Spinal cord (tissue), 10 donors: ENCODE measurements around the gene MAN1A2. TPM values are rescaled to one million over a fixed set of nuclear protein-coding genes. Genes with fewer than 3 reads are reported as not detected.
"Not testable (repeated sequence)": the region's sequence is repeated elsewhere in the genome, so short reads cannot be mapped to it uniquely, and the experiment has no call there.

ENCODE experiments used
- DNase-seq, 6 donors: peaks; one replicate each; pipeline versions ENCODE4 v3.0.0 to v3.0.0-alpha.2; 2013 to 2015; ENCODE audit warnings: low spot score in 6 of 6, low read depth in 4 of 6
- H3K27ac ChIP-seq: one replicate; pipeline ENCODE4 v1.5.1; 2013; ENCODE audit warnings: low read depth, low read length, control low read depth
- H3K27me3 ChIP-seq: one replicate; pipeline ENCODE4 v1.6.1; 2013; ENCODE audit warnings: low read length; ENCODE audit not compliant: control insufficient read depth, insufficient read depth
- H3K36me3 ChIP-seq: one replicate; pipeline ENCODE4 v1.6.1; 2013; ENCODE audit warnings: low read length; ENCODE audit not compliant: control insufficient read depth, insufficient read depth
- H3K4me1 ChIP-seq: one replicate; pipeline ENCODE4 v1.6.1; 2013; ENCODE audit warnings: low read length; ENCODE audit not compliant: control insufficient read depth, insufficient read depth
- H3K4me3 ChIP-seq: one replicate; pipeline ENCODE4 v1.5.1; 2013; ENCODE audit warnings: low read depth, low read length, control low read depth
- H3K9me3 ChIP-seq: one replicate; pipeline ENCODE4 v1.6.1; 2013; ENCODE audit warnings: low read length; ENCODE audit not compliant: control insufficient read depth, insufficient read depth
- WGBS: methylation state at CpG from one replicate; pipeline ENCODE4 v1.1.5; 2013; ENCODE audit warnings: missing lambda C conversion rate; ENCODE audit not compliant: insufficient coverage; 5-methylcytosine and 5-hydroxymethylcytosine counted together
- polyA plus RNA-seq, 2 donors: library from polyadenylated mRNA; unstranded; fragments of 120-200 nt; gene quantifications; one replicate each; pipeline ENCODE4 v1.2.1, GENCODE V29; 2013; ENCODE audit not compliant: insufficient read length in 2 of 2
- total RNA-seq, 2 donors: library from RNA; depleted of rRNA in 1 of 2; stranded (reverse); fragments of 120-200 nt in 1 of 2; fragments of >200 nt in 1 of 2; gene quantifications; one replicate each; pipeline versions ENCODE4 v1.2.3 to v1.2.4, GENCODE V29; 2013 to 2014
- donor health status: healthy.

The MAN1A2 gene
- total and polyA plus RNA-seq, 4 donors: 27.5 to 105 (median 52.0) TPM

DNA sequence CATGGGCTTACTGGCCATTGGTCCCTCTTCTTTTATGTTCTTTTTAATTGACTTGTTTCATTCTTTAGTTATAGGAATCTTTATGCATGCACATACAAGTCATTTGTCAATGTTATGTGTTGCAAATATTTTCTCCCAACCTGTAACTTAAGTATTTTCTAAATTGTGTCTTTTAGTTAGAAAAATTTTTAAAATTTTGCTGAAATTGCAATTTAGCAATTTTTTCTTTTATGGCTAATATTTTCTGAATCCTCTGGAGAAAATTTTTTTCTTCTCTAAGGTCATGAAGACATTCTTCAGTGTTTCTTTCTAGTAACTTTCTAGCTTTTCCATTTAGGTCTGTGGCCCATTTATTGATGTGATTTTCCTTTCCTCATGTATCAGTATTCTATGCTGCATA lies 189.7 kb downstream of the MAN1A2 start:
- no peak for DNase-seq
- Histone ChIP-seq H3K27ac (no peak overlapping the region), H3K4me3 (no peak overlapping the region), H3K36me3 (no peaks in the 10 kb centered on the region), H3K27me3 (no peaks in the 10 kb centered on the region), H3K9me3 (no peaks in the 10 kb centered on the region), H3K4me1 (no peaks in the 10 kb centered on the region)

DNA sequence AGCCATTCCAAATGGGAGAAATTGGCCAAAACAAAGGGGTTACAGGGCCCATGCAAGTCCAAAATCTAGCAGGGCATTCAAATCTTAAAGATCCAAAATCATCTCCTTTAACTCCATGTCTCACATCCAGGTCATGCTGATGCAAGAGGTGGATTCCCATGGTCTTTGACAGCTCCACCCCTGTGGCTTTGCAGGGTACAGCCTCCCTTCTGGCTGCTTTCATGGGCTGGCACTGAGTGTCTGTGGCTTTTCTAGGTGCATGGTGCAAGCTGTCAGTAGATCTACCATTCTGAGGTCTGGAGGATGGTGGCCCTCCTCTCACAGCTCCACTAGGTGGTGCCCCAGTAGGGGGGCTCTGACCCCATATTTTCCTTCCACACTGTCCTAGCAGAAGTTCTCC lies 191.2 kb downstream of the MAN1A2 start:
- not testable (repeated sequence) for H3K36me3 ChIP-seq, H3K4me1 ChIP-seq, H3K27me3 ChIP-seq, DNase-seq, H3K9me3 ChIP-seq, H3K4me3 ChIP-seq, H3K27ac ChIP-seq

DNA sequence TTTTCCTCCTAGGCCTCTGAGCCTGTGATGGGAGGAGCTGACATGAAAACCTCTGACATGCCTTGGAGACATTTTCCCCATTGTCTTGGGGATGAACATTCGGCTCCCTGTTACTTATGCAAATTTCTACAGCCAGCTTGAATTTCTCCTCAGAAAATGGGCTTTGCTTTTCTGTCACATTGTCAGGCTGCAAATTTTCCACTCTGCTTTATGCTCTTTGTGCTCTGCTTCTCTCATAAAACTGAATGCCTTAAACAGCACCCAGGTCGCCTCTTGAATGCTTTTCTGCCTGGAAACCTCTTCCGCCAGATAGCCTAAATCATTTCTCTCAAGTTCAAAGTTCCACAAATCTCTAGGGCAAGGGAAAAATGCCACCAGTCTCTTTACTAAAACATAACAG lies 191.9 kb downstream of the MAN1A2 start:
- 72% methylated on average over 3 of the region's 3 CpGs for WGBS
- DNase-seq: no peak
- H3K27ac ChIP-seq: no peak overlapping the region

DNA sequence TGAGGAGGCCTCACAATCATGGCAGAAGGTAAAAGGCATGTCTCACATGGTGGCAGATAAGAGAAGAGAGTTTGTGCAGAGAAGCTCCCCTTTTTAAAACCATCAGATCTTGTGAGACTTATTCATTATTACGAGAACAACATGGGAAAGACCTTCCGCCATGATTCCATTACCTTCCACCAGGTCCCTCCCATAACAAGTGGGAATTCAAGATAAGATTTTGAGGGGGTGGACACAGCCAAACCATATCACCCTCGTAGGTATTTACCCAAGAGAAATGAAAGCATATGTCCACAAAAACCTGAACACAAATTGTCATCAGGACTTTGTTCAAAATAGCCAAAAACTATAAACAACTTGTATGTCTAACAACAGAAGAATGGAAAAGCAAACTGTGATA lies 192.7 kb downstream of the MAN1A2 start:
- H3K9me3 ChIP-seq: no peaks in the 10 kb centered on the region
- H3K27me3 ChIP-seq: no peaks in the 10 kb centered on the region
- DNase-seq: no peak
- no peak overlapping the region for H3K27ac ChIP-seq
- H3K4me1 ChIP-seq: no peaks in the 10 kb centered on the region
- H3K4me3 ChIP-seq: no peak overlapping the region
- no peaks in the 10 kb centered on the region for H3K36me3 ChIP-seq
- WGBS: no CpG with 5 or more reads among the region's 3 CpGs

More for the DNA sequence above, 191.9 kb downstream of the MAN1A2 start:
- Histone ChIP-seq H3K4me1 (no peaks in the 10 kb centered on the region), H3K27me3 (no peaks in the 10 kb centered on the region), H3K4me3 (no peak overlapping the region), H3K9me3 (no peaks in the 10 kb centered on the region), H3K36me3 (no peaks in the 10 kb centered on the region)

DNA sequence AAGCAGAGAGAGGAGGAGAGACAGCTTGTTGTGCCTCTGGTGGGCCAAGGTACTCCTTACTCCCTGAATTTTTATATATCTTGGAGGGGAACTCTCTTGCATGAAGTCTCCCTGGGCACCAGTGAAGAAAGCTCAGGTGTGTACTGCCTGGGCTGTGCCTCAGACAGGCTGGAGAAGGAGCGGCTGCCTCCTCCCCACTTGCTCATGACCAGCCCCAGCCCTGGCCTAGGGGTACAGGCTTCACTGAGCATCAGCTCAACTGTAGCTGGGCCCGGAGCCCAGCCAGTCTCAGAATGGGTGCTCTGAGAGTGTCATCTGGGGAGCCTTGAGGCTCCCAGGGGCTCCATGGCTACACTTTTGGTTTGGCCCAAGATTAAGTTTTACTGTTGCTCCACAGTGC lies 193.8 kb downstream of the MAN1A2 start:
- 83% methylated on average over 1 of the region's 2 CpGs for WGBS
- no peak for DNase-seq
- Histone ChIP-seq H3K27ac (no peak overlapping the region), H3K9me3 (no peaks in the 10 kb centered on the region), H3K27me3 (no peaks in the 10 kb centered on the region), H3K4me1 (no peaks in the 10 kb centered on the region), H3K36me3 (no peaks in the 10 kb centered on the region), H3K4me3 (no peak overlapping the region)

DNA sequence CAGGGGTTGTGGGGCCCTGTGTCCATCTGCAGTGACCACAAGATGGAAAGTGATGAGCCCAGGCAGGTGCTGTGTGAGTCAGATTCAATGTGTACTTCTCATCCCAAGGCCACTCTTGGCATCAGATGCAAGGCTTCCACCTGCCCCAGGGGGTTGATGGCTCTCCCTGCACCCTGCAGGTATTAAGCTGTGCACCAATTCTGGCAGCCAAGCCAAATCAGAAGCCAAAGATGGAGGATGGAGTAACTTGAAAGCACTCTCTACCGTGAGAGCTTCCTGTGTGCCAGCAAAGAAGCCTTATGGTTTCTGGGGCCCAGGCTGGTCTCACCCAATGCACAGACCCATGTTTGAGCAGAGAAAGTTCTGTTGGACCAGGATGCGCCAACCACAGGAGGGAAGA lies 194.3 kb downstream of the MAN1A2 start:
- WGBS: 88% methylated on average over 1 of the region's 2 CpGs
- no peaks in the 10 kb centered on the region for H3K27me3 ChIP-seq
- no peaks in the 10 kb centered on the region for H3K9me3 ChIP-seq
- no peak overlapping the region for H3K27ac ChIP-seq
- no peak for DNase-seq
- no peaks in the 10 kb centered on the region for H3K4me1 ChIP-seq
- no peaks in the 10 kb centered on the region for H3K36me3 ChIP-seq
- no peak overlapping the region for H3K4me3 ChIP-seq

DNA sequence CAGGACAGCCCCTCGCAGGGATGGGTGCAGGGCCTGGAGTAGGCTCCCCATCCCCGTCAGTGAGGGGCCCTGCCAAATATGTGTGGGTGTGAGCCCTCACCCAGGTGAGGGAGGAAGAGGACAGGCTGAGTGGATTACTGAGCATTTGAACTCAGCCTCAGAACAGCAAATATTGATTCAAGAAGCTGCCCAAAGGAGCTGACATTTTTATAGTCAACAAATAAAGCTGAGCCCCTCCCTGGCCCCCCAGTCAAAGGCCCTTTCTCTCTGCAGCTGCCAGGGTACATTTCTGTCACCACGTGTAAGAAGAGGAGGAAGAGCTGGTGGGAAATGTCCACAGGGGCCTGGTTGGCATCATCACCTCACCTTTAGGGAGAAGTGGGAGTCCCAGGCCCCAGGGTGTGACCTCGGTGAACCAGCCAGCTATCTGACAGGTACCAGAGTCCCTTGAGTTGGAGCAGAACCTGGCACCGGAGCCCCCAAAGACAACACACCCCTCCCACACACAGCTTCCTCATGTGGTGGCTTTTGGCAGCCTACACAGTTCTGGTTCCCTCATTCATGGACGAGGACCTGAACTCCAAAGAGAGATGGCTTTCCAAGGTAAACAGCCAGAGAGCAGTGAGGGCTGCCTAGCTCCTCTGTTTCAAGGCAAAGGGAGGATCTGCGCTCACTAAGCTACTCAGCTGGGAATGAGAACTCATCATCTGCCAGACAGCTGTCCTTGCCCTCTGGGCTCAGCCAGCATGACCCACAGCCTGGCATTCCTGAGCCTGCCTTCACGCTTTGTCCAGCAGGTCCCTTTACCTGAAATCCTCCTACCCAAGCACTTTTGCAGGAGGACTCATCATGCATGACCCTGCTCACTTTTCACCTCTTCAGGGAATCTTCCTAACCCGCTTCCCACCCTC lies 195.6 kb downstream of the MAN1A2 start:
- no peaks in the 10 kb centered on the region for H3K27me3 ChIP-seq
- DNase-seq: no peak
- H3K4me1 ChIP-seq: no peaks in the 10 kb centered on the region
- H3K36me3 ChIP-seq: no peaks in the 10 kb centered on the region
- no peak overlapping the region for H3K4me3 ChIP-seq
- H3K9me3 ChIP-seq: no peaks in the 10 kb centered on the region
- 83% methylated on average over 6 of the region's 9 CpGs for WGBS
- H3K27ac ChIP-seq: no peak overlapping the region

DNA sequence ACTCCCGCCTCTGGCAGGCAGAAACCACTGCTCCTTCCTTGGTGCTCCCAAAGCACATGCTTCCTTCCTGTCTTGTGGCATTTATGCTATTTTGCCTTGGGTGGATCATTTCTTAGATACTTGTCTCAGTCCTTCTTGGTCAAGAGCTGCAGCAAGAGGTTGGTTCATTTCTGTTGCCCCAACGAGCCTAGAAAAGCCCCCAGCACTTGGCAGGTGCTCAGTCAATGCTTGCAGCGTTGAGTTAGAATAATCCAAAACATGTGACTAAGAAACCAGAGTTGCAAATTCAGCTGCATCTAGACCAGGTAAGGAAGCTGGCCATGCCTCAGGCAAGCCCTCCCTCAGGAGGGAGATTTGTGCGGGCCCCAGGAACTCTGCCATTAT lies 196.2 kb downstream of the MAN1A2 start:
- DNase-seq: no peak
- WGBS: 91% methylated on average over 4 of the region's 4 CpGs

DNA sequence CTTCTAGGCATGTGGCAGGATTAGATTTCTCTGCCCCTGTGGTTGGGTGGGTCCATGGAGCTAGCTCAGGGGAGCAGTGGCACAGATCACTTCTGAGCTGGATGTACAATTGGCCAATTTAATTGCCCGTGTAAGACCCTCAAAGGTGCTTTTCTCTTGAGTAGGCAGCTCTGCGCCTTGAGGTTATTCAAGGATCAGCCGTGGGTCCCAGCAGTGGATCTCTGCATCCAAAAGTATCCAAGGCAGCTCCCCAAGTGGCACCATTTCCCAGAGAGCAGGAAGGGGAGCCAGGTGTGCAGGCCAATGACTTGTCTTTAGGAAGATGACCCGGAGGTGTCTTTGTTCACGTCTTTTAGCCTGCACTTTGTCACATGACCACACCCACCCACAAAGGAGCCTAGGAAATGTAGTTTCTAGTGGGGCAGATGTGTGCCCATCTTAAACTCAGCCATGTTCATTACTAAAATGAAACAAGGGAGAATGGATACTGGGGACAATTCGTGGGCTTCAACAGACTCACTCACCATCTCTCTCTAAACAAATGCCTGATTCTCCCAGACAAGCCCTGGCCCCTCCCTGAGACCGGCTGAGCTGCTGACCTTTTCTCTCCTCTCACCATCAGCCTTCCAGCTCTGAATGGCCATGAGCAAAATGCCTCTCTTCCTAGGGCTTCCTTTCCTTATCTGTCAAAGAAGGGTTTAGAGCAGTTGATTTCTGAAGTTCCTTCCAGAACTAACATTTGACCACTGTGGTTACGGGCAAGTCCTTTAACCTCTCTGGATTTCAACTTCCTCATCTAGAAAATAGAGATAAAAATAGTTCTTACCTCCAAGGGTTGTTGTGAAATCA lies 197.2 kb downstream of the MAN1A2 start:
- no peak for DNase-seq
- H3K27me3 ChIP-seq: no peaks in the 10 kb centered on the region
- H3K36me3 ChIP-seq: no peaks in the 10 kb centered on the region

More for the DNA sequence above, 196.2 kb downstream of the MAN1A2 start:
- Histone ChIP-seq H3K27ac (no peak overlapping the region), H3K4me3 (no peak overlapping the region), H3K27me3 (no peaks in the 10 kb centered on the region), H3K9me3 (no peaks in the 10 kb centered on the region), H3K4me1 (no peaks in the 10 kb centered on the region), H3K36me3 (no peaks in the 10 kb centered on the region)

More for the DNA sequence above, 197.2 kb downstream of the MAN1A2 start:
- Histone ChIP-seq H3K4me3 (no peak overlapping the region), H3K4me1 (no peaks in the 10 kb centered on the region), H3K27ac (no peak overlapping the region), H3K9me3 (no peaks in the 10 kb centered on the region)
- WGBS: 77% methylated on average over 4 of the region's 8 CpGs
